ENCODE results near the gene RUSC1.
A peak's percentile ranks its signal among the peaks of the same experiment; 100 is the strongest.

RUSC1 gene

DNA sequence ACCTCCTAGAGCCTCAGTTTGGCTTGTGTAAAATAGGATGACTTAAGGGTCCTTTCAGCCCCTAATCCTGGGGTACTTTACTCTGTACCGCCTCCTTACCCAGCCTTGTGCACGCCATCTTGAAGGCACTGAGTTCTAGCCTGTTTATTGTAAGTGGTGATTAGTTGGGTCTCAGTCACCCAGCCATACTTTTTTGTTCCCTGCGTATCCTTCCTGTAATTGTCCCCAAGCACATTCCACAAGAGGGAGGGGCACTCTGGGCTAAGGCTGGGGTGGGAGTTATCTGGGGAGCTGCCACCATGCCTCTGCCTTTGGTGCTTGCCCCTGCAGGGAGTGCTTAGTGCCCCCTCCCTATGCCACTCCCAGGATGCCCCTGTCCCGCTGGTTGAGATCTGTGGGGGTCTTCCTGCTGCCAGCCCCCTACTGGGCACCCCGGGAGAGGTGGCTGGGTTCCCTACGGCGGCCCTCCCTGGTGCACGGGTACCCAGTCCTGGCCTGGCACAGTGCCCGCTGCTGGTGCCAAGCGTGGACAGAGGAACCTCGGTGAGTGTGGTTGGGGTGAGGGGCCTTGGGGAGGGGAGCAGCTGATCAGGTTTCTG, 11.2 kb upstream of the RUSC1 start (continued):
- TF ChIP-seq ZNF404 (tag by site-specific recombination; IDR thresholded peaks at IDR 0.05): no peak
- peak; percentile 99 for TF ChIP-seq ZIC2 (tag by site-specific recombination; IDR thresholded peaks at IDR 0.05)
- TF ChIP-seq GLIS2 (tag by site-specific recombination; IDR thresholded peaks at IDR 0.05): peak; percentile 75
- TF ChIP-seq OSR2 (tag by site-specific recombination; IDR thresholded peaks at IDR 0.05): no peak
- TF ChIP-seq KLF16 (tag by site-specific recombination; IDR thresholded peaks at IDR 0.05): no peak
- no peak for TF ChIP-seq ZSCAN16 (tag by site-specific recombination; IDR thresholded peaks at IDR 0.05)
- TF ChIP-seq, protein P1, sequence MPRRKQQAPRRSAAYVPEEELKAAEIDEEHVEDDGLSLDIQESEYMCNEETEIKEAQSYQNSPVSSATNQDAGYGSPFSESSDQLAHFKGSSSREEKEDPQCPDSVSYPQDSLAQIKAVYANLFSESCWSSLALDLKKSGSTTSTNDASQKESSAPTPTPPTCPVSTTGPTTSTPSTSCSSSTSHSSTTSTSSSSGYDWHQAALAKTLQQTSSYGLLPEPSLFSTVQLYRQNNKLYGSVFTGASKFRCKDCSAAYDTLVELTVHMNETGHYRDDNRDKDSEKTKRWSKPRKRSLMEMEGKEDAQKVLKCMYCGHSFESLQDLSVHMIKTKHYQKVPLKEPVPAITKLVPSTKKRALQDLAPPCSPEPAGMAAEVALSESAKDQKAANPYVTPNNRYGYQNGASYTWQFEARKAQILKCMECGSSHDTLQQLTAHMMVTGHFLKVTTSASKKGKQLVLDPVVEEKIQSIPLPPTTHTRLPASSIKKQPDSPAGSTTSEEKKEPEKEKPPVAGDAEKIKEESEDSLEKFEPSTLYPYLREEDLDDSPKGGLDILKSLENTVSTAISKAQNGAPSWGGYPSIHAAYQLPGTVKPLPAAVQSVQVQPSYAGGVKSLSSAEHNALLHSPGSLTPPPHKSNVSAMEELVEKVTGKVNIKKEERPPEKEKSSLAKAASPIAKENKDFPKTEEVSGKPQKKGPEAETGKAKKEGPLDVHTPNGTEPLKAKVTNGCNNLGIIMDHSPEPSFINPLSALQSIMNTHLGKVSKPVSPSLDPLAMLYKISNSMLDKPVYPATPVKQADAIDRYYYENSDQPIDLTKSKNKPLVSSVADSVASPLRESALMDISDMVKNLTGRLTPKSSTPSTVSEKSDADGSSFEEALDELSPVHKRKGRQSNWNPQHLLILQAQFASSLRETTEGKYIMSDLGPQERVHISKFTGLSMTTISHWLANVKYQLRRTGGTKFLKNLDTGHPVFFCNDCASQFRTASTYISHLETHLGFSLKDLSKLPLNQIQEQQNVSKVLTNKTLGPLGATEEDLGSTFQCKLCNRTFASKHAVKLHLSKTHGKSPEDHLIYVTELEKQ (tag by site-specific recombination; IDR thresholded peaks at IDR 0.05; ENCODE audit: borderline replicate concordance): no peak
- no peak for TF ChIP-seq FEZF1 (tag by site-specific recombination; IDR thresholded peaks at IDR 0.05)
- TF ChIP-seq HIC1 (tag by site-specific recombination; IDR thresholded peaks at IDR 0.05): peak; percentile 95
- no peak for TF ChIP-seq ZEB2 (tag by site-specific recombination; IDR thresholded peaks at IDR 0.05)
- no peak for TF ChIP-seq ZNF785 (tag by site-specific recombination; IDR thresholded peaks at IDR 0.05)
- peak; percentile 32; the same call in 1 of the 2 replicates for TF ChIP-seq ZNF76 (tag by site-specific recombination; IDR thresholded peaks at IDR 0.05; ENCODE audit: borderline replicate concordance, low read depth)
- TF ChIP-seq ZNF423 (tag by site-specific recombination; IDR thresholded peaks at IDR 0.05): peak; percentile 65
- TF ChIP-seq, protein P2, sequence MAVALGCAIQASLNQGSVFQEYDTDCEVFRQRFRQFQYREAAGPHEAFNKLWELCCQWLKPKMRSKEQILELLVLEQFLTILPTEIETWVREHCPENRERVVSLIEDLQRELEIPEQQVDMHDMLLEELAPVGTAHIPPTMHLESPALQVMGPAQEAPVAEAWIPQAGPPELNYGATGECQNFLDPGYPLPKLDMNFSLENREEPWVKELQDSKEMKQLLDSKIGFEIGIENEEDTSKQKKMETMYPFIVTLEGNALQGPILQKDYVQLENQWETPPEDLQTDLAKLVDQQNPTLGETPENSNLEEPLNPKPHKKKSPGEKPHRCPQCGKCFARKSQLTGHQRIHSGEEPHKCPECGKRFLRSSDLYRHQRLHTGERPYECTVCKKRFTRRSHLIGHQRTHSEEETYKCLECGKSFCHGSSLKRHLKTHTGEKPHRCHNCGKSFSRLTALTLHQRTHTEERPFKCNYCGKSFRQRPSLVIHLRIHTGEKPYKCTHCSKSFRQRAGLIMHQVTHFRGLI (tag by site-specific recombination; IDR thresholded peaks at IDR 0.05): no peak
- no peak for TF ChIP-seq EGR2 (tag by site-specific recombination; IDR thresholded peaks at IDR 0.05; ENCODE audit: low read depth)
- TF ChIP-seq ZNF548 (tag by site-specific recombination; IDR thresholded peaks at IDR 0.05): no peak
- TF ChIP-seq SP2 (tag by site-specific recombination; IDR thresholded peaks at IDR 0.05): peak; percentile 29; the same call in 1 of the 2 replicates
- TF ChIP-seq ZNF155 (tag by site-specific recombination; IDR thresholded peaks at IDR 0.05): no peak
- TF ChIP-seq ZNF133 (tag by site-specific recombination; IDR thresholded peaks at IDR 0.05): no peak
- TF ChIP-seq ZNF16 (tag by site-specific recombination; IDR thresholded peaks at IDR 0.05; ENCODE audit: low read depth): no peak
- TF ChIP-seq, protein P3, sequence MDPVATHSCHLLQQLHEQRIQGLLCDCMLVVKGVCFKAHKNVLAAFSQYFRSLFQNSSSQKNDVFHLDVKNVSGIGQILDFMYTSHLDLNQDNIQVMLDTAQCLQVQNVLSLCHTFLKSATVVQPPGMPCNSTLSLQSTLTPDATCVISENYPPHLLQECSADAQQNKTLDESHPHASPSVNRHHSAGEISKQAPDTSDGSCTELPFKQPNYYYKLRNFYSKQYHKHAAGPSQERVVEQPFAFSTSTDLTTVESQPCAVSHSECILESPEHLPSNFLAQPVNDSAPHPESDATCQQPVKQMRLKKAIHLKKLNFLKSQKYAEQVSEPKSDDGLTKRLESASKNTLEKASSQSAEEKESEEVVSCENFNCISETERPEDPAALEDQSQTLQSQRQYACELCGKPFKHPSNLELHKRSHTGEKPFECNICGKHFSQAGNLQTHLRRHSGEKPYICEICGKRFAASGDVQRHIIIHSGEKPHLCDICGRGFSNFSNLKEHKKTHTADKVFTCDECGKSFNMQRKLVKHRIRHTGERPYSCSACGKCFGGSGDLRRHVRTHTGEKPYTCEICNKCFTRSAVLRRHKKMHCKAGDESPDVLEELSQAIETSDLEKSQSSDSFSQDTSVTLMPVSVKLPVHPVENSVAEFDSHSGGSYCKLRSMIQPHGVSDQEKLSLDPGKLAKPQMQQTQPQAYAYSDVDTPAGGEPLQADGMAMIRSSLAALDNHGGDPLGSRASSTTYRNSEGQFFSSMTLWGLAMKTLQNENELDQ (tag by site-specific recombination; IDR thresholded peaks at IDR 0.05; ENCODE audit: low read depth): no peak
- TF ChIP-seq AEBP2 (tag by site-specific recombination; IDR thresholded peaks at IDR 0.05; ENCODE audit: borderline replicate concordance): no peak
